Muscle of arm (tissue), 12 donors: ENCODE results near the gene KRT8. TPM values are rescaled to one million over a fixed set of nuclear protein-coding genes. Genes with fewer than 3 reads are reported as not detected.
"Not testable (repeated sequence)": the region's sequence is repeated elsewhere in the genome, so short reads cannot be mapped to it uniquely, and the experiment has no call there.

Experiments used
- DNase-seq: peaks from one replicate; pipeline ENCODE4 v3.0.0-alpha.2; 2013
- polyA plus RNA-seq, 12 donors: library from polyadenylated mRNA; unstranded; fragments of 120-200 nt; gene quantifications; one replicate each; pipeline ENCODE4 v1.2.1, GENCODE V29; 2013; ENCODE audit not compliant: insufficient read length in 12 of 12

Gene KRT8
- polyA plus RNA-seq, 12 donors, result 2.2 to 208 (median 3.1) TPM; not detected in 1

- DNase-seq, result peak; percentile 83
These were observed 1.5 kb downstream of the KRT8 start for GRCh38 chr12:52903285-52903854.

- no peak for DNase-seq
These were observed 2.9 kb downstream of the KRT8 start for GRCh38 chr12:52901715-52902541.

DNA sequence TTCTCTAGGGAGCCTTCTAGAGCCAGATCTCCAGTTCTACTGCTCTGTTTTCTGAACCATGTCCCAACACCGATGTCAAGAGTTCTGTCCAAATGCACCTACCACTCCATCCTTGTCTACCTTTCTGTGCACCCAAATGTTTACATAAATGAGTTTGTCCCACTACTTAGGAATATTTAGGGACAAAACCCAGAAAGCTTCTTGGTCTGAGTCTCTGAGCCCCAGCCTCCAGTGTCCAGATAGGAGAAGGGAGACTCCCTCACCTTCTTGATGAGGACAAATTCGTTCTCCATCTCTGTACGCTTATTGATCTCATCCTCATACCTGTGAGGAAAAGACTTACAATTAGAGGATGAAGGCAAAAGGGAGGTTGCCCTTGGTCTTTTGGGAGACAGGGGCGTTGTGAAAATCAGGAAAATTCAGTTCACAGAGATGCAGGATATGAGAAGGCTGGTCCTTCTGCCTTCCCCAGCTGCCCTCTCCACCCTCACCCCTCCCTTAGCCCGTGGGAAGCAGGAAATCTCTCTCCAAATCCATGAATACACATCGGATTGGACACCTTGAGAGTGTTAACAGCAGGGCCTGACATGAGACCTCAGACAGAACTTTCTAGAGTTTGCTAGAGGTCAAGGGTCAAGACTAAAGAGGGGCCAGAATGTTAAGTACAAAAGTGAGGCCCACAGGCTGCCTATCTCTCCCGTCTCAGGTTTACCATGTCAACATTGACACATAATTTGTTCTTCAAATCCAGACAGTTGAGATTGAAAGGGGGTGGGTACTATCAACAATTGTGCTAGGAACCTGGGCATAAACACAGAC is 3.8 kb downstream of the KRT8 start:
- DNase-seq, result no peak

GRCh38 chr12:52900166-52900895 is 4.5 kb downstream of the KRT8 start:
- no peak for DNase-seq

DNA sequence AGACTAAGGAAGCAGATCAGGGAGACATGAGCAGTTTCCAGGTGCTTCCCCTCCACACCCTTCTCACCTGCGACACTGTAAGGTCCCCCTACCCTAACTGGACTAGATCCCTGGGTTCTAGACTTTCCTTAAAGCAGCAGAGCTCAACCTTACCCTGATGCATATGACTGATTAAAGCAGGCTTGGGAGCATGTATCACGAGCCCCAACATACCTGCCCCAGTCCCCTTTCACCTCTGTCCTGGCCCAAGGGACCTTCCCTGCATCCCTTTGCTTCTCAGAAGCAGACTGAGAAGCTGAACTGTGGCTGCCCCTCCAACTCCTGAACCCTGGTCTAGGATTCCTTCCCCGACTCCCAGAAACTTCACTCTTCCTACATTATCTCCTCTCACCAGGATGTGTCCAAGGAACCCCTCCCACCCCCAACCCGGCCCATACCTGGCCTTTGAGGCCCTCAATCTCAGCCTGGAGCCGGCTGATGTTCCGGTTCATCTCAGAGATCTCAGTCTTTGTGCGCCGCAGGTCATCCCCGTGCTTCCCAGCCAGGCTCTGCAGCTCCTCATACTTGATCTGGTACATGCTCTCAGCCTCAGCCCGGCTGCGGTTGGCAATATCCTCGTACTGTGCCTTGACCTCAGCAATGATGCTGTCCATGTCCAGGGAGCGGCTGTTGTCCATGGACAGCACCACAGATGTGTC is 5.4 kb downstream of the KRT8 start:
- DNase-seq, result no peak

DNA sequence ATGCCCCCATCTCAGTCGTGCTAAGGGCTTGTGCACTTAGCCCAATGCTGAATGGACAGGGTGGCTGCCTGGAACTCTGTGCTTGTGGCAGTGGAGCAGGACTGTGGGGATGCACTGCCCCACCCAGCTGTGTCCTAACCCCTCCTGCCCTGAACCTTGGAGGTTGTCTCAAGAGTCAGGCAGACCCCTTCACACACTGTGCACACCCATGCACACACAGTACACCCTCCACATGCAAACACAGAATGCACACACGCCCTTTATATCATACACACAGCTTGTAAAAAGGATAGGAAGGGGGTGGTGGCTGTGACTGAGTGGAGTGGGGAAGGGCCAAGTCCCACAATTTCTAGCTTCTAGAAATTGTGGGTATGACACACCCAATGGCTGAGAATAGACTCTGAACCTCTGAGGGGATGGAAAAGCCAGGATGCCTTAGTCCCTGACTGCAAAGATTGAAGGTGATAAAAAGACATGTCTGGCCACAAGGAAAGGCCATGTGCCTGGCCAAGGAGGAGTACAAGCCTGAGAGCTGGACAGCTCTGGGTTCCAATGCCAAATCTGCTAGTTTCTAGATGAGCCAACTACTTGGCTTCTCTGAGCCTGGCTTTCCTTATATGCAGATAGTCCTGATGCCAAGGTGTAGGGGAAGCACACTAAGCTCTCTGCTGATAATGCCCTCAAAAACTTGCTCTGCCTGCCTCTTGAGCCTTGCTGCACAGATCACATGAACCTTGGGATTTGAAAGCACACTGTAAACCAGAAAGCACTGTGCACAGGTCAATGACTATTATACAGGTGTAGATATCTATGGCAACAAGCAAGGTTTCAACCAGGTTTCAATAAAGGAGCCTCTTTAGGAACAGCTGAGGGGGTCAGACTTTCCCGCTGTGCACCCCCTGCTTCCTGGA is 8.4 kb downstream of the KRT8 start:
- no peak for DNase-seq

DNA sequence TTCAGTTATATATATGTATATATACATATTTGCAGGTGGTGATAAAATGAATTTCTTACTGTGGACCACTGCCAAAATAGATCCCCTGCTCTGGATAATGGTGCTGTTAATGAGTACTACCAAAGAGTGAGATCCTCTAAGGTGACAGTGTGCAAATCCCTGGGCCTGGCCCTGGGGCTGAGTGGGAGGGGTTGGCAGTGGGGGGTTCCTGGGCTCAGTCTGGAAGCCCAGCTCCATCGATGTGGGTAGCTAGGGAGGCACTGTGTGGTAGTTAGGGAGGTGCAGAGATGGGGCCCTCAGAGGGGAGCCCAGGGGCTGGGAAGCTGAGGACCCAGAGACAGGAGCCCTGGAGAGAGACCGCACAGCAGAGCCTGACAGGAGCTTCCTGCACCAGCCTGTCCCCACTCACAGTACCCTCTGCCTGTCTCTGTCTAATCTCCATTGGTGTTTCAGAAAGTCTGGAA is 9.1 kb downstream of the KRT8 start:
- no peak for DNase-seq

- DNase-seq, result no peak
These were observed 11.9 kb downstream of the KRT8 start for GRCh38 chr12:52892974-52893373.

- no peak for DNase-seq
These were observed 12.5 kb downstream of the KRT8 start for GRCh38 chr12:52892207-52892852.

DNA sequence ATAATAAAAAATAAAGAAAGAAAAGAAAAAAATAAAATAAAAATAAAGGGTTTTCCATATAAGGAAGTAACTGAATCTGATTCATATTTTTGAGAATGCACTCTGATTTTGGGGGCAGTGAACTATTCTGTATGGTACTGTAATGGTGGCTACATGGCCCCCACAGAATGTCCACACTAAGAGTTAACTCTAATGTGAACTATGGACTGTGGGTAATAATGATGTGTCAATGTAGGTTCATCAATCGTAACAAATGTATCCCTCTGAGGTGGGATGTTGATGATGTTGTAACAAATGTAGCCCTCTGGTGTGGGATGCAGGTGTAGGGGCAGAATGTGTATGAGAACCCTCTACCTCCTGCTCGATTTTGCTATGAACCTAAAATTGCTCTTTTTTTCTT is 13.8 kb downstream of the KRT8 start:
- no peak for DNase-seq

- DNase-seq, result no peak
These were observed 14.5 kb downstream of the KRT8 start for GRCh38 chr12:52890417-52890816.

- peak; percentile 55 for DNase-seq
These were observed 20.2 kb downstream of the KRT8 start for GRCh38 chr12:52884526-52885293.

DNA sequence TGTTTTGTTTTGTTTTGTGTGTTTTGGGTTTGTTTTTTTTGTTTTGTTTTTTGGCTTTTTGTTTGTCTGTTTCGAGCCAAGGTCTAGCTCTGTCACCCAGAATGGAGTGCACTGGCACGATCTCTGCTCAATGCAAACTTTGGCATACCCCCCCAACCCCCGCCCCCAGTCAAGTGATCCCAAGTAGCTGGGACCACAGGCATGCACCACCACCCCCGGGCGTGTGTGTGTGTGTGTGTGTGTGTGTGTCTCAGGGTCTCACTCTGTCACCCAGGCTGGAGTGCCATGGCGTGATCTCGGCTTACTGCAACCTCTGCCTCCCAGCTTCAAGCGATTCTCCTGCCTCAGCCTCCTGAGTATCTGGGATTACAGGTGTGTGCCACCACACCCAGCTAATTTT is 24.4 kb downstream of the KRT8 start:
- DNase-seq, result not testable (repeated sequence)

- peak; percentile 85 for DNase-seq
These were observed 25.2 kb downstream of the KRT8 start for GRCh38 chr12:52879394-52880351.

- DNase-seq, result no peak
These were observed 26.1 kb downstream of the KRT8 start for GRCh38 chr12:52878507-52879393.

GRCh38 chr12:52877242-52877641 is 27.6 kb downstream of the KRT8 start:
- no peak for DNase-seq
